SK-N-SH treated with all-trans-retinoic acid at 6 μM for 48 hours (cell line): ENCODE results near the gene OR2Y1.

Experiments used
- ATAC-seq: fragments of 200-7000 bp; cut with Tn5 transposase; 3 replicates; pipeline ENCODE4 v1.9.1; 2020; ENCODE audit warnings: mild to moderate bottlenecking, moderate library complexity
- ARNTL ChIP-seq: fragments of 450-650 bp; formaldehyde crosslinking; IDR thresholded peaks from 2 replicates; pipeline ENCODE4 v1.5.0; 2020; ENCODE audit warnings: low read depth, mild to moderate bottlenecking, moderate library complexity, borderline replicate concordance
- CREB5 ChIP-seq: fragments of 250-450 bp; sonication (Bioruptor Pico); IDR thresholded peaks from 2 replicates; pipeline ENCODE4 v1.5.1; 2020; ENCODE audit warnings: low read depth, mild to moderate bottlenecking, moderate library complexity
- CSRNP3 ChIP-seq: fragments of 250-450 bp; sonication (Bioruptor Pico); IDR thresholded peaks from 2 replicates; pipeline ENCODE4 v1.5.1; 2021; ENCODE audit warnings: mild to moderate bottlenecking, moderate library complexity
- ISL1 ChIP-seq: fragments of 250-450 bp; sonication (Bioruptor Pico); IDR thresholded peaks from 2 replicates; pipeline ENCODE4 v2.1.2; 2022; ENCODE audit warnings: mild to moderate bottlenecking, moderate library complexity
- POU6F1 ChIP-seq: fragments of 250-450 bp; sonication (Bioruptor Pico); IDR thresholded peaks from 2 replicates; pipeline ENCODE4 v1.8.0; 2021; ENCODE audit warnings: low read depth, mild to moderate bottlenecking, moderate library complexity, borderline replicate concordance
- RARB ChIP-seq: fragments of 250-450 bp; sonication (Bioruptor Pico); IDR thresholded peaks from 2 replicates; pipeline ENCODE4 v1.8.0; 2021; ENCODE audit warnings: mild to moderate bottlenecking, moderate library complexity
- SNAI2 ChIP-seq: fragments of 250-450 bp; sonication (Bioruptor Pico); IDR thresholded peaks from 2 replicates; pipeline ENCODE4 v1.5.0; 2020; ENCODE audit warnings: mild to moderate bottlenecking, moderate library complexity
- TCF4 ChIP-seq: fragments of 250-450 bp; sonication (Bioruptor Pico); IDR thresholded peaks from 2 replicates; pipeline ENCODE4 v1.8.0; 2021; ENCODE audit warnings: mild to moderate bottlenecking, moderate library complexity, borderline replicate concordance
- TSHZ2 ChIP-seq: fragments of 250-450 bp; sonication (Bioruptor Pico); IDR thresholded peaks from 2 replicates; pipeline ENCODE4 v1.5.0; 2020; ENCODE audit warnings: mild to moderate bottlenecking, moderate library complexity
- ZFP30 ChIP-seq: fragments of 450-650 bp; formaldehyde crosslinking; IDR thresholded peaks from 2 replicates; pipeline ENCODE4 v1.5.0; 2022; ENCODE audit warnings: mild to moderate bottlenecking, moderate library complexity
- ZNF565 ChIP-seq: fragments of 450-650 bp; formaldehyde crosslinking; conservative IDR thresholded peaks from 2 replicates; pipeline ENCODE4 v1.5.0; 2020; ENCODE audit warnings: low read depth, mild to moderate bottlenecking, moderate library complexity
- ZNF70 ChIP-seq: fragments of 450-650 bp; formaldehyde crosslinking; IDR thresholded peaks from 2 replicates; pipeline ENCODE4 v1.5.0; 2020; ENCODE audit warnings: mild to moderate bottlenecking, moderate library complexity

The OR2Y1 gene

GRCh38 chr5:180723936-180724335 lies 15.9 kb downstream of the OR2Y1 start:
- no peak for ATAC-seq
- TF ChIP-seq TSHZ2 = no peak
- no peak for TF ChIP-seq POU6F1 (CRISPR knock-in tag)
- no peak for TF ChIP-seq CSRNP3 (CRISPR knock-in tag)
- no peak for TF ChIP-seq ISL1 (CRISPR knock-in tag)
- TF ChIP-seq, all 23 proteins: peak for 0

- TF ChIP-seq ZFP30 (CRISPR knock-in tag) (no peak), ARNTL (CRISPR knock-in tag) (no peak)
- no peak for ATAC-seq
Observed at GRCh38 chr5:180720486-180720885, 19.4 kb downstream of the OR2Y1 start.

- TF ChIP-seq SNAI2 (CRISPR knock-in tag) (no peak), ARNTL (CRISPR knock-in tag) (no peak)
- TF ChIP-seq, all 23 proteins: peak for 0
- no peak for ATAC-seq
Observed at GRCh38 chr5:180719781-180720180, 20.1 kb downstream of the OR2Y1 start.

- TF ChIP-seq ISL1 (CRISPR knock-in tag) (no peak), ZNF565 (CRISPR knock-in tag) (no peak)
- TF ChIP-seq, all 23 proteins: peak for 0
- peak; percentile 60; the same call in 2 of the 3 replicates for ATAC-seq
Observed at GRCh38 chr5:180718810-180719453, 20.9 kb downstream of the OR2Y1 start.

GRCh38 chr5:180717989-180718388 lies 21.9 kb downstream of the OR2Y1 start:
- no peak for ATAC-seq
- TF ChIP-seq RARB (CRISPR knock-in tag) (no peak), POU6F1 (CRISPR knock-in tag) (no peak), TCF4 (CRISPR knock-in tag) (no peak), TSHZ2 (no peak), CSRNP3 (CRISPR knock-in tag) (no peak), ZNF70 (CRISPR knock-in tag) (no peak), ARNTL (CRISPR knock-in tag) (no peak), CREB5 (CRISPR knock-in tag) (no peak)
- TF ChIP-seq, all 23 proteins: peak for 0
